KOPT-K1 (cell line): ENCODE data around the gene BLOC1S5.
"Not testable (repeated sequence)": the region's sequence is repeated elsewhere in the genome, so short reads cannot be mapped to it uniquely, and the experiment has no call there.

Experiments used
- H3K27ac ChIP-seq: fragments of 200-600 bp; sonication (generic); 2 replicates; pipeline ENCODE4 v1.5.1; 2016; ENCODE audit warnings: antibody characterized with exemption, mild to moderate bottlenecking, low read depth, low read length; ENCODE audit not compliant: poor library complexity, severe bottlenecking
- H3K36me3 ChIP-seq: fragments of 200-600 bp; sonication (generic); 2 replicates; pipeline ENCODE4 v1.5.1; 2017; ENCODE audit warnings: antibody characterized with exemption, mild to moderate bottlenecking, low read length, moderate library complexity; ENCODE audit not compliant: insufficient read depth
- H3K9me3 ChIP-seq: fragments of 200-600 bp; sonication (generic); 2 replicates; pipeline ENCODE4 v1.5.1; 2017; ENCODE audit warnings: antibody characterized with exemption, low read length, mild to moderate bottlenecking; ENCODE audit not compliant: insufficient read depth, poor library complexity, severe bottlenecking

BLOC1S5 gene

GRCh38 chr6:8069631-8070284 is 5.6 kb upstream of the BLOC1S5 start:
- no peaks in the 10 kb centered on the region for H3K9me3 ChIP-seq
- H3K36me3 ChIP-seq, result no peaks in the 10 kb centered on the region
- H3K27ac ChIP-seq, result no peak overlapping the region

GRCh38 chr6:8069151-8069550 is 5.0 kb upstream of the BLOC1S5 start:
- Histone ChIP-seq H3K27ac (no peak overlapping the region), H3K9me3 (no peaks in the 10 kb centered on the region), H3K36me3 (no peaks in the 10 kb centered on the region)

GRCh38 chr6:8066108-8066507 is 1.9 kb upstream of the BLOC1S5 start:
- H3K27ac ChIP-seq, result no peak overlapping the region
- H3K36me3 ChIP-seq, result peaks cover 14% of the 10 kb centered on the region
- no peaks in the 10 kb centered on the region for H3K9me3 ChIP-seq

- no peaks in the 10 kb centered on the region for H3K9me3 ChIP-seq
- peaks cover 19% of the 10 kb centered on the region for H3K36me3 ChIP-seq
- no peak overlapping the region for H3K27ac ChIP-seq
These were observed 1.3 kb upstream of the BLOC1S5 start for GRCh38 chr6:8065519-8065911.

GRCh38 chr6:8064638-8065518 is 689 bp upstream of the BLOC1S5 start:
- Histone ChIP-seq H3K27ac (peak overlapping the region; percentile 85), H3K36me3 (peaks cover 26% of the 10 kb centered on the region), H3K9me3 (no peaks in the 10 kb centered on the region)

GRCh38 chr6:8061736-8062135 is 2.5 kb downstream of the BLOC1S5 start:
- no peak overlapping the region for H3K27ac ChIP-seq
- no peaks in the 10 kb centered on the region for H3K9me3 ChIP-seq
- peaks cover 51% of the 10 kb centered on the region for H3K36me3 ChIP-seq

- H3K36me3 ChIP-seq, result peaks cover 65% of the 10 kb centered on the region
- no peaks in the 10 kb centered on the region for H3K9me3 ChIP-seq
- H3K27ac ChIP-seq, result no peak overlapping the region
These were observed 3.8 kb downstream of the BLOC1S5 start for GRCh38 chr6:8060346-8060745.

GRCh38 chr6:8059129-8059528 is 5.1 kb downstream of the BLOC1S5 start:
- H3K27ac ChIP-seq, result no peak overlapping the region
- peaks cover 74% of the 10 kb centered on the region for H3K36me3 ChIP-seq
- H3K9me3 ChIP-seq, result no peaks in the 10 kb centered on the region

- Histone ChIP-seq H3K9me3 (no peaks in the 10 kb centered on the region), H3K36me3 (peaks cover 80% of the 10 kb centered on the region), H3K27ac (no peak overlapping the region)
These were observed 6.4 kb downstream of the BLOC1S5 start for GRCh38 chr6:8057793-8058192.

- no peaks in the 10 kb centered on the region for H3K9me3 ChIP-seq
- H3K36me3 ChIP-seq, result peaks cover 83% of the 10 kb centered on the region
- no peak overlapping the region for H3K27ac ChIP-seq
These were observed 6.9 kb downstream of the BLOC1S5 start for GRCh38 chr6:8057263-8057662.

GRCh38 chr6:8054276-8054675 is 9.9 kb downstream of the BLOC1S5 start:
- no peak overlapping the region for H3K27ac ChIP-seq
- no peaks in the 10 kb centered on the region for H3K9me3 ChIP-seq
- H3K36me3 ChIP-seq, result peaks cover 75% of the 10 kb centered on the region

- Histone ChIP-seq H3K36me3 (peaks cover 67% of the 10 kb centered on the region), H3K9me3 (peaks cover 26% of the 10 kb centered on the region), H3K27ac (no peak overlapping the region)
These were observed 16.5 kb downstream of the BLOC1S5 start for GRCh38 chr6:8047541-8048292.

GRCh38 chr6:8045769-8046168 is 18.4 kb downstream of the BLOC1S5 start:
- H3K9me3 ChIP-seq, result peaks cover 26% of the 10 kb centered on the region
- H3K27ac ChIP-seq, result not testable (repeated sequence)
- peaks cover 64% of the 10 kb centered on the region for H3K36me3 ChIP-seq

GRCh38 chr6:8043221-8043620 is 21.0 kb downstream of the BLOC1S5 start:
- peaks cover 71% of the 10 kb centered on the region for H3K36me3 ChIP-seq
- peaks cover 26% of the 10 kb centered on the region for H3K9me3 ChIP-seq
- H3K27ac ChIP-seq, result no peak overlapping the region

- Histone ChIP-seq H3K27ac (no peak overlapping the region), H3K36me3 (peaks cover 60% of the 10 kb centered on the region), H3K9me3 (peaks cover 23% of the 10 kb centered on the region)
These were observed 22.1 kb downstream of the BLOC1S5 start for GRCh38 chr6:8041913-8042583.
